NCI-H1436 treated with DMSO at 0.1 percent for 48 hours (cell line): ENCODE data around the gene TOP1.
"Not testable (repeated sequence)": the region's sequence is repeated elsewhere in the genome, so short reads cannot be mapped to it uniquely, and the experiment has no call there.

Source experiments
- DNase-seq: peaks from one replicate; lab custom pipeline; 2025; lab: John Stamatoyannopoulos, UW

Gene TOP1

DNA sequence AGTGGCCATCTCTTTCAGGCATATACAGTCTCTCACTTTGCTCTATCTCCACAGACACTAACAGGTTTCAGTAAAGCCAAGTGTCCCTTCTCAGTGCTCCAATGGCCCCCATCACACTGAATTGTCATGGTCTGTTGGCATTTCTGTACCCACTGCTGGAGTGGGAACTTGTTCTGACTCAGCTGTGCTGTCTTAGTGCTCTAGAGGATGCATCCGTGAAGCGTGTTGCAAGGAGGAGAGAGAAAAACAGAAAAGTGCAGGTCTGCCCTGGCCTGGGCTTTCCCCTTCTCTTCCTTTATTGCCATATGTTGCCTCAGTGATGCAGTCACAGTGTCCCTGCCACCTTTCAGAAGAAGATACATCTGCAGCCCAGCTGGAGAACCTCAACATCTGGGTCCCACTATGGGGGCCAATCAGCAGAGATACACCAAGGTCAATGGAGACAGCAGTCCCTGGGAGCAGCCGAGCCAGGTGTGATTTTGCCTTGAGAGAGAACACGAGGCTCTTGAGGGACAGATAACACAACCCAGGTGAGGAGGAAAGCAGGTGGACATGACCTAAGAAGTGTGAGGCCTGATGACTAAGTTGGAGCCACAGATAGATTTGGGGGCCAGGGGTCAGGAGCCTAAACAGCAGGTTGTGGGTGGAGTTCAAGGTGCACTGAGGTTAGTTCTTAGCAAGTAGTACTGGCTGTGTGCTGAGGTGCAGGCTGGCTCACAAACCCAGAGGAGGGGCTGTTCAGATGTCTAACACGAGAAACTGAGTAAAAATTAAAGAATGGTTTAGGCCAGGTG lies 103.2 kb downstream of the TOP1 start:
- no peak for DNase-seq

DNA sequence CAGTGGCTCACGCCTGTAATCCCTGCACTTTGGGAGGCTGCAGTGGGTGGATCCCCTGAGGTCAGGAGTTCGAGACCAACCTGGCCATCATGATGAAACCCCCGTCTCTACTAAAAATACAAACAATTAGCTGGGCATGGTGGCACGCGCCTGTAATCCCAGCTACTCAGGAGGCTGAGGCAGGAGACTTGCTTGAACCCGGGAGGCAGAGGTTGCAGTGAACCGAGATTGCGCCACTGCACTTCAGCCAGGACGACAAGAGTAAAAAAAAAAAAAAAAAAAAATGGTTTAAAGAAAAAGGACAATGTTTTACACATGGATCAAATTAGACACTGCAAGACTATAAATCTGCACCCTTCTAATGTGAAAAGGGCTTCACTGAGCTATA lies 103.8 kb downstream of the TOP1 start:
- DNase-seq = not testable (repeated sequence)

DNA sequence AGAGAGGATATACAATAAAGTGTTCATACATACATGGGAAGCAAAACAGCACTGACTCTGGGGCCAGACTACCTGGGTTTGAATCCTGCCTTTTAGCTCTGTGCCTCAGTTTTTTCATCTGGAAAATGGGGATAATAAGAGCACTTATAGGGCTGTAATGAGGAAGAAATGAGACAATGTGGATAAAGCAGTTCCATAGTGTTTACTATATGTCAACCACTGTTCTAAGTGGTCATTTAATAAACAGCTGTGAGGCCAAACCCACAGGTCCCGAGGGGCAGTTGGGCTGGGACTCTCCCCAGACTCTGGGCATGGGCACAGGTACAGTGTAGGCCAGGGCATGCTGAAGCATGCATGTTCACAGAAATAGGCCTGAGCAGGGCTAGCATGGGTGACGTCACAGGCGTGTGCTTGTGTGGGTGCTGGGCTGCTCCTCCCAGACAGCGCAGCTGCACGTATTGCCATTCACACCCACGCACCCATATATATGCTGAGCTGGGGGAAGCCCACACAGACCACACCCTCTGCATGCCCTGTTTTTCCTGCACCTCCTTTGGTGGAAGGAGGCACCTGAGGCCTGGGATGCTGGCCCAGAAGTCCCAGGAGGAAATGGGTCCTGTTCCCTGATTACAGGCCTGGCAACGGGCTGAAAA lies 105.2 kb downstream of the TOP1 start:
- no peak for DNase-seq

DNA sequence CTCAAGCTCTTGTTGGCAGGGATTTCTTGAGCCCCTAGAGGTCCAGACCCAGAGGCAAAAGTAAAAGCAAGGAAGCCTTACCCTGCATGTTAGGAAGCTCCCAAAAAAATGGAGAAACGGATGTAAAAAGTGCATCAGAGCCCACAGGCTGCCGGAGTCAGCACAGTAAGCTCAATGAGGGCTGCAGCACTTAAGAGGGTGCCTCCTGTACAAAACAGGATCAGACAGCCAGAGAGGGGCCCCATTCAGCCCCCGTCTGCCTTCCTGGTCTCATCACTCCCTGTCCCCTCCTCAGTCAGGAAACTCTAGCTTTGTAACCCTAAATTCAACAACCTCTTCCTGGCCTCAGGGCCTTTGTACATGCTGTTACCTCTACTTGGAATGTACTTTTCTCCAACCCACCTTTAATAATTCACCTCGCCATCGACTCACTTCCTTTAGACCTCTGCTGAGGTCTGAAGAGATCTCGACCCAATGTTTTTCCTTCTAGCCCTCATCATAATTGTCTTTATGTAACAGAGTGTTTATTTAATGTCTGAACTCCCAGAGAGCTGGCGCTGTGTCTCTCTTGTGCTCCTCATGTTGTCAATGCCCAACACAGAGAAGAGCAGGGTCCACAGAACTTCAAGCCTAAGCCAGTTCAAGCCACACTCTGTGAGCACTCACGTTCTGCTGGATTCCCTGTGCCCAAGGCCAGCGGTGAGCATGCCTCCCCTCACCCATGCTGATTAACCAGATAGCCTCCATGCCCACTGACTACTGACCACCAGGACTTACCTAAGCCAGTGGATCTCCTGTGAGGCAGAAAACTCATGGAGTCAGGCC lies 106.0 kb downstream of the TOP1 start:
- no peak for DNase-seq

DNA sequence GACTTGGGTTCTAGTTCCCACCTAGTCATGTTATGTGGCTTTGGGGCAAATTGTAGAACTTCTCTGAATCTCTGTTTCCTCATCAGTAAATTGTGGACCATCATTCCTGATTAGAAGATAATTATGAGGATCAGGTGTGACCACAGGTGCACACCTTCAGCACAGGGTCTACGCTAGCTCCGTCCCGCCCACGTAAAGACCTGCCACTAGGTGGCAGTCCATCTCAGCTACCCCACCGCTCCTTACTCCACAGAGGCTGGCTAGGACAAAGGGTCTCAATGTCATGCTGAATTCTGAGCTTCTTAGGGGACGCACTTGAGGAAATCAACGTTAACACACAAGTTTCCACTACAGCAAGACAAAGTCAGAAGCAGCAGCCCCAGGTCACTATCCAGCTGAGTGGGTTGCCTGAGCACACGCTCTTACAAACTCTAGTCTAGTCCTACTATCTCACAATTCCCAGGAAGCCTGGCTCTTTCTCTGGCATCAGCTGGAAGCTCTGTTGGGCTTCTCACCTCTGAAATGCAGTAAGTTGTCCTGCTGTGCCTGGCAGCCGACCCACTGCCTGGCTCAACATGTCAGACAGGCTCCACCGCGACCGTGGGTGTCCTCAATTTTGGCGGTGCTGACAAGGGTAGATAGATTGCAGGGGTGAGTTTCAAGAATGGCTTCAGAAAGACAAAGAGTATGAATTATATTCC lies 106.7 kb downstream of the TOP1 start:
- DNase-seq = no peak

DNA sequence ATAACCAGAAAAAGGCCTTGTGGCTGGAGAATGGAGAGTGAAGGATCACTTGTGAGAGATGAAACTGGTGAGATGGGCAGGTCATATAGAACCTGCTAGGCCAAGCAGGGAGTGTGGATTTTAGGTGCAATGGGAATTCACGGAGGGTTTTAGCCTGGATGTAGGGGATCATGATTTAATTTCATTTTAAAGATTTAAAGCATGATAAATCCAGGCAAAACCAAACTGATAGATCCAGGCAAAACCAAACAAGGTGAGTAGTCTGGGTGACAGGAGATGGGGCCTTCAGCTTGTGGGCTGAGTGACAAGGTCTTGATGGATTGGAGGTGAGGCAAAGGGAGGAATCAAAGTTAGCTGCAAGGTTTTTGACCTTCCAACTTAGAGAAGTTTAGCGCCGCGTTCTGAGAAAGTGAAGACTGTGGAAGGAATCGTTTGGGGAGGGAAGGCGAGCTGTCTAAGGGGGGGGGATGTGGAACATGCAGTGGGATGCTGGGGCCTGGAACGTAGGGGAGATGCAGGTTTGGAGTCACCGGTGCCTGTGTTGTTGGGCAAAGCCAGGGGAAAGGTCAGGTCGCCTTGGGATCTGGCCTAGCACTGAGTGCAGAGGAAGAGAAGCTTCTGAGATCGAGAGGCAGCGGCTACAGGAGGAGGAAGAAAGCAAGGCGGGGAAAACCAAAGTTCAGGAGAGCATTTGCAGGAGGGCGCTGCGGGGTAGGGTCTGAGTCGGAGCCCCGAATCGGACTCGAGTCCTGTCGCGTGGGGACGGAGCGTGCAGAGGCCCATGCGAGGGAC lies 107.5 kb downstream of the TOP1 start:
- no peak for DNase-seq

DNA sequence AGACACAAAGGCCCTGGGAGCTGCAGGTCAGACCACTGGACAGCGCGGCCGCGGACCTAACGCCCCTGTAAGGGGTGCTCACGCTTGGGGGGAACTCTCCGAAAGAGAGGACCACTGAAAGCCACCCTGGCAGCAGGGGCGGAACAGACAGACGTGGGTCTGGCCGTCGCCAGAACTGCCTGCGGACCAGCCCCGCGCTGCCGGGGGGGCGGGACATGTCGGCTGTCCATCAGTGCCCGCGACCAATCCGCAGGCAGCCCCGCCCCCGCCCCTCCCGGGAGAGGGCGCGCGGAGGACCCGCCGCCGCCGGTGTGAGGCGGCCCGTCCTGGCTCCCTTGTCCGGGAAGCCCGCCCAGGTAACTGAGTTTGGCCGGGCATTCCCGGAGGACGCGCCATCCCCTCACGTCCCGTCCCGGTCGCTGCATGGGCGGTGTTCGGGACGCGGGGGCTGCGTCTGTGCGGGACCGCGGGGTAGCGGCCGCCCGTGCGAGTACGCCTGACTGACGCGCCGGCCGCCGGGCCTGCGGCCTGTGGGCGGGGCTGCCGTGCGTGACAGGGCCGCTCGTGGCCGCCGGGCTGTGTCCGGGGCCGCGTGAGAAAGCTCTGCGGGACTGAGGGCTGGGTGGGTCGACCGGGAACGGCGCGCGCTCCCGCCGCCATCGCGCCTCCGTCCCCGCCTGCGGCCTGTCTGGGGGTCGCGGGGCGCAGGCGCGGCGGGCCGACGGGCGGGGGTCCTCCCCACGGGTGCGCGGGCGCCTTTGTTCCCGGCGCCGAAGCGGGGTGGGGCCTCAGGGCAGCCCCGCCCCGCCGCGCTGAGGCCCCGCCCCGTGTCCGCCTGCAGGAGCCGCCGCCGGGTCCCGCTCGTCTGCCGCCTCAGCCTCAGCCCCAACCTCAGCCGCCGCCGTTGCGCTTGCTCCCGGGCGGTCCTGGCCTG lies 108.3 kb downstream of the TOP1 start, which contains the start of gene PLCG1:
PLCG1 (plus strand) TSS at position 864 of the 934 bp plus-strand sequence. CDS start 99 bp downstream, outside the sequence.
- DNase-seq = peak; percentile 31

DNA sequence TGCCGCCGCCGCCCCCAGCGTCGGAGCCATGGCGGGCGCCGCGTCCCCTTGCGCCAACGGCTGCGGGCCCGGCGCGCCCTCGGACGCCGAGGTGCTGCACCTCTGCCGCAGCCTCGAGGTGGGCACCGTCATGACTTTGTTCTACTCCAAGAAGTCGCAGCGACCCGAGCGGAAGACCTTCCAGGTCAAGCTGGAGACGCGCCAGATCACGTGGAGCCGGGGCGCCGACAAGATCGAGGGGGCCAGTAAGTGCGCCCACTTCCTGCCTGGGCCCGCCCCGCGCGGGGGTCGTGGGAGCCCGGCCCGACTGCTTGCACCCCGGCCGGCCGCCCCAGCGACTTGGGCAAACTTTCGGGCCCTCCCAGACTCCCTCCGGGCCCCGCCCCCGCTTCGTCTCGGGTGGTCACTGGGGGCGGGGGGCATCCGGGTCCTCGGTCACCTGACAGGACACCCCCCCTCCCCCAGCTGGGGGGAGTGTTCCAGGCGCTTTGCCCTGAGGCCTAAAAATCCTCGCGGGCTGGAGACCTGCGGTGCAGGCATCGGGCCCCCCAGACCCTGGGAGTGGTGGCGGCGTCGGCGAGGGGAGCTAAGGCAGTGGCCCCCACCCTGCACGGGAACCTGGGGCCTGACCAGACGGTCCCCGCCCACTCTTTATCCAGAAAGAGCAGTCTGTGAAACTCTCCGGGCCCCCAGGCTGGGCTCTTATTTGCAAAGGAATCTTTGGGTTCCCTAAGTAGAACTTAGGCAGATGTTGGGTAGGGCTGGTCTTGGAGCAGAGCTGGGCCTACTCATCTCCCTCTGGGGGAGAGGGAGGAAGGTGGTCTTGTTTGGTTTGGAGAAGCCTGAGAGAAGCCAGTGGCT lies 109.2 kb downstream of the TOP1 start:
- DNase-seq = no peak

DNA sequence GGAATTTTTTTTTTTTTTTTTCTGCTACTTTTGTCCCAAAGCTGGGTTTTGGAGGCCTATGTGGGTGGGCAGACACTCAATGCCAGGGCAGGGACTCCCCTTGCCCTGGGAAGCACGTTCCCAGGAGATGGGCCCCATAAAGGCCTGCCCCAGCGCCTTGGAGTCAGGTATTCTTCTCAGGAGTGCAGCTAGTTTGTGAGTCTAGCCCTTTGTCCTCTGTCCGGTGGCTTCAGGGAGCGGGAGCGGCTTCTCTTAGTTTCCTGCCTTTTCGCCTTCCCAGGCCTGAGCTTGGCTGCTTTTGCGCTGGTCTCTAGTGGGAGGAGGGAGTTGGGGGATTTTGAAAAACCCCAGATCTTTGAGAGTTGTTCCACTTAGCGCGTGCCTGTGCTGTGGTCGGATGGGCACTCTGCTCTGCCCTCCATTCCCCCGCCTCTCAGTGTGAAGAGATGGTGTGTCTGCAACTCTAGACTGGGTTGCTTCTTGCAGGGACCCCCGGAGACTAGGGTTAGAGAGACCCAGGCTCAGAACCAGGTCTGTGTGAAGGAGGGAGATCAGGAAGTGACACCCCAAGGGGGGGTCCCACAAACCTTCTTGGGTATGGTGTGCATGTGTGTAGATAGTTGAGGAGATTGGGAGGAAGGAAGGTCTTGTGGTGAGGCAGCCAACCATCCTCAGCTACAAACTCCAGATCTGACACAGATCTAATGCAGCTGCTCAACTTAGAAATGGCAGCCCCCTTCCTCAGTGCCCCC lies 110.0 kb downstream of the TOP1 start:
- DNase-seq = no peak

DNA sequence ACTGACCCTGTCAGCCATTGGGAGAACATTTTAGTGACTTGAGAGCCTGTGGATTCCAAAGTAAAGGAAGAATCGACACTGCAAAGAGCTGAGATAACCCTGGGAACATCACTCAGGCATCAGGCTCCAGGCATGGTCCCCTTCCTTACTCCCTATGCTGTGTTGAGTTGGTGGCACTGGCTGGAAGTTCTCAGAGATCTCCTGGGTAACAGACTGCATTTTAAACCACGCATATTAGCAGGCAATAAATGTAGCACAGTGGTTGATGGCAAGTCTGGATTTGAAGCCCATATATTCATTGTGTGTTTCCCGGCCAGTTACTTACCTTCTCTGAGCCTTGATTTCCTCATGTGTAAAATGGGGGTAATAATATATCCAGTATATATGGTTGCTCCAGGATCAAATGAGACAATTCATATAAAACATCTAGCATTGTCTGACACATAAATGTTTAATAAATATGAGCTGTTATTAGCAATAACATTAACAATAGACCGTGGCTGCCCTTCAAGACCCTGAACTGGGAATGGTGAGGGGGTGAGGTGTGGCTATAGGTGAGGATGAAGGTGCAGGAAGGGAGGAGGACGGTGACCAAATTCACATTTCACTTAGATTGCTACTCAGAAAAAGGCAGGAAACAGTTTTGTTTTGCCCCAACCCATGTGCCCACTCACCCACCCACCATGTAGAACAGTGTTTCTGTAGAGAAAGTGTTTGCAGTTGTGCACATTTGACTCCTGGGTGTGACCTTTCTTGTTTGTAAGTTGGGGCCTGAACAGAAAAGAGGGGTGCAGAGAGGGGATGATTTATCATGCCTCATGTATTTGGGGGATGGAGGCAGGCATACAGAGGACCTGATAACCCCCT lies 110.8 kb downstream of the TOP1 start:
- no peak for DNase-seq

DNA sequence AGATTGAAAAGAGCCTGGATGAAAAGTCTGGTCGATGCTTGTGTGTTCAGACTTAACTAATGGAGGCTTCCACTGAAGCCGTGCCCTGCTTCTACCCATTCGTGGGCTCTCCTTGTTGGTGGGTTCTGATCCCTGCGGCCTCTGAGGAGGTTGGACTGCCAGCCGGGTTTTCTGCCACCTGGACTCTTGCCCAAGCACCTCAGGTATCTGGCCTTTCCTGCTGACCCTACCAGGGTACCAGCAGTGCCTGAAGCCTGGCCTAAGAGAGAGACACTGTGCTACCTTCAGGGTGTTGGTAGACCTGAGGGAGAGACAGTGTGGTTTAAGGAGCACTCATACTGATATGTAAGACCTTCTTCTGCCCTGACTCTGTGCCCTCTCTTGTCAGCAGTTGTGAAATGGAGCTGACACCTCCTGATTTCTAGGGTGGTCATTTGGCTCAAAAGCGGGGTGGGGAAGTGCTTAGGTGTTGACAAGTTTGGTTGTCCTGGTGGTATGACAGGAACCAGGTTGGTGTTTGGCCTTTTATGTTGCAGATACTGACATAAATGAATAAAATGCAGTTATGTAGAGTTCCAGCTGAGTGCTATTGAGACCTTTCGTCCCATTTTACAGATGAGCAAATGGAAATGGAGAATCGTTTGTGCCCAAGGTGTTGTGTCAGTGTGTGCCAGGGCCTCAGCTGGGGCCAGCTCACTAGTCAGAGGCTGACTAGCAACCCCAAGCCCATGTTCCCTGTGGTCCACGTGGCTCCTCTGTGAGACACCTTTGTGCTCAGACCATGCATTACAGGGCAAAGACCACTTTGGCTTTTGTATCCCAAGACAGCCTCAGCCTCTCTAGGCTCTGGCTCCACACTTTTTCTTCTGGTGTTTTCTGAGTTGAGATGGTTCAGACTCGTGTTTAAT lies 111.9 kb downstream of the TOP1 start:
- DNase-seq = no peak

DNA sequence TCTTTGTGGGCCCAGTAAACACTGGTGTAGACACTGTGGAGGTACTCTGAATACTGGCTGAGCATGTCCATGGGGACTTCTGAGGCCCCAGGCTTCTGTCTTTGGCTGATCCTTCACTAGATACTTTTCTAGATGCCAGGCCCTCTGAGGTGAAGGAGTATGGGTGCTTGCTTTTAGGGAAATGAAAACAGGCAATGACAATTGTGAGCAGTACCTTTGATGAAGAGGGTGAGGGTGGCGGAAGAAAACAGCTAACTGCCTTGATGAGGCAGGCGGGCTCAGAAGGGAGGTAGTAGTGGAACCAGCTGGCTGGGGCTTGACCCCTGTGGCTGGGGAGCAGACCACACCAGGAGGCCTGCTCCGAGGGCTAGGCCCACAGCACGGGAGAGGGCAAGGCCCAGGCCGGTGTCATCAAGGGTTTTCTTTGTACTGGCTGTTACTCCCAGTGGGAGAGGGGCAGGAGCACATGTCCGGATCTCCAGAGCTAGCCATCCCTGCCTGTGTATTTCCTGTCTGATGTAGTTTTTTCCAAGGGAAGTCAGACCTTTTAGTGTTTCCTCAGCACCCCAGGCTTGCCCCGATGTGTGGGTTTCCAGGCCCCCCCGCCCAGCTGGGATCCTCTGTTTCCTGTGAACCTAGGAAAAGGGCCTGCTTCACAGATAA lies 112.7 kb downstream of the TOP1 start:
- DNase-seq = no peak

DNA sequence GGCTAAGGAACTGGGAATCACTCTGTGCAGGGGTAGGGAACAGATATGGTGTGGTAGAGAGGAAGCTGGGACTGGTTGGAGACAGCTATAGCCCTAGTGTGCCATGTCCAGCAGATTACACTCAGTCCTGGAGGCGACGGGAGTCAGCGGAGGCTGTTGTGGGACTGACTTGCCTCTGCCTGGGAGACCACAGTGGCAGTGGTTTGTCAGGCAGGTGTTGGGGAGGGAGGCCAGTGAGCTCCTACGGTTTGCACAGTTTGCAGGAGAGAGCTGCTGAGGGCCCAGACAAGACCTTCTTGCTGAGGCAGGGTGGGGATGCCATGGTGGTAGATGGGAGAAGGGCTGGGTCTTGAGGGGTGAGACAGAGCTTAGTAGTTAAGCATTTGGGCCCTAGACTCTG lies 113.6 kb downstream of the TOP1 start:
- no peak for DNase-seq

DNA sequence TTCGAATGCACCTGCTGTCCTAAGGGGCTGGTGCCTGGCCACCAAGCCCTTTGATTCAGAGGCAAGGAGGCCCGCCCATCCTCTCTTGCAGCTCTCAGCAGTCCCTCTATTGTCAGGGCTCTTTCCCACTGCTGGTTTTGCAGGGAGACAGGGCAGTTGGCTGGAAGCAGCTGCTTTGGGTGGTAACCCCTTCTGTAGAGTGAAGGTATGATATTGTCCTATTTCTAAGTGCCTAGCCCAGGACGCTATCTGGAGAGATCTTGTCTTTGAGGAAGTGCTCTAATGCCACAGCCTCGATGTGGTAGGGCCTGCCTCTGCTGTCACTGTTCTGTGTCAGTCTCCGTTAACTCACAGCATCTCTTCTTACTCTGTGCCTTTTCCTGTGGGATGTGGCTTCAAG lies 114.3 kb downstream of the TOP1 start:
- DNase-seq = no peak

DNA sequence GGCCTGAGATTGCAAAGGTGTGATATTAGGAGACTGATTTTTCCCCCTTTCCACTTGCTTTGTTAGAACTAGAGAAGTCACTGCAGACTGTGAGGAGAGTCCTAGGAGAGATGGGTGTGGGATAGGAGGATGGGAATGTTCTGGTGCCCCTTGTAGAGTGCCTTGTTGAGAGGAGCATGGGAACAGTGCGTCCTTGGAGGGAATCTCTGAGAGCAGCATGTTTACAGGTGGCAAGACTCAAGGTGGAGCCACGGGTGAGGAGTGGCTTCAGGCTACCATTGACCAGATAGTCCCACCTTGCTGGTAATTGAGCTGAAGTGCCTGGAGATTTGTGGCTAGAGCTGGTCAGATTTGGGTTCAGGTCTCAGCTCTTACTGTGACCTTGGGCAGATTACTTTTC lies 114.7 kb downstream of the TOP1 start:
- DNase-seq = no peak

DNA sequence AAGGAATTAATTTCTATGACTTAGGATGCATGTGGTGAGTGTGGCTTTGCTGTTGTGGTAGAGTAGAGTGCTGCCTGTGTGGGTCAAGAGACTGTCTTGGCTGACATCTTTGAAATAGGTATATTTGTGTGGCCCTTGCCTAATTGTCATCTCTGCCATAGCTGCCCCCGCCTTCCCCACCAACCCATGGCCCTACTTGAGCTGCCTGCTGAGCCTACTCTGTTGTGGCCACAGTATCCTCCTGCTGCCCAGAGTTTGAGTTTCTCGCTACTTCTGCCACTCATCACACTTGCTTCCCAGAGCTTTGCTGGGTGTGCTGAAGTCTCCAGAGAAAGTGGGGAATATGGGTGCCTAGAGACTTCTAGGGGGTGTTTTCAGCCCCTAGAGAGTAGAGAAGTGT lies 116.7 kb downstream of the TOP1 start:
- no peak for DNase-seq
